Upper lobe of left lung (tissue), 6 donors: ENCODE measurements around the gene F5. TPM values are rescaled to one million over a fixed set of nuclear protein-coding genes. Genes with fewer than 3 reads are reported as not detected.
"Not testable (repeated sequence)": the region's sequence is repeated elsewhere in the genome, so short reads cannot be mapped to it uniquely, and the experiment has no call there.

Experiments
- ATAC-seq, 2 donors: fragments of 200-7000 bp; cut with Tn5 transposase; one replicate each; pipeline ENCODE4 v1.9.1; 2022; ENCODE audit warnings: mild to moderate bottlenecking in 2 of 2, moderate library complexity in 2 of 2; ENCODE audit not compliant: low FRiP score in 2 of 2
- DNase-seq, 2 donors: peaks; one replicate each; pipeline ENCODE4 v3.0.0-alpha.2; 2019 to 2020
- H3K27ac ChIP-seq, 4 donors: fragments of 200-600 bp; sonication (generic); one replicate each; pipeline ENCODE4 v1.5.1; 2016 to 2019
- H3K27me3 ChIP-seq, 4 donors: fragments of 200-600 bp; sonication (generic); one replicate each; pipeline ENCODE4 v1.5.1; 2017 to 2019
- H3K36me3 ChIP-seq, 4 donors: fragments of 200-600 bp; sonication (generic); one replicate each; pipeline ENCODE4 v1.5.1; 2016 to 2019
- H3K4me1 ChIP-seq, 4 donors: fragments of 200-600 bp; sonication (generic); one replicate each; pipeline ENCODE4 v1.5.1; 2018 to 2019
- H3K4me3 ChIP-seq, 4 donors: fragments of 200-600 bp; sonication (generic); one replicate each; pipeline ENCODE4 v1.5.1; 2017 to 2019; ENCODE audit warnings: mild to moderate bottlenecking in 2 of 4, moderate library complexity in 1 of 4
- H3K9me3 ChIP-seq, 4 donors: fragments of 200-600 bp; sonication (generic); one replicate each; pipeline ENCODE4 v1.5.1; 2018 to 2019
- EP300 ChIP-seq, 4 donors: sonication (generic); formaldehyde crosslinking; IDR thresholded peaks; one replicate each; pipeline ENCODE4 v1.5.1; 2017; ENCODE audit warnings: antibody characterized with exemption in 4 of 4, control low read depth in 2 of 4
- POLR2A ChIP-seq, 4 donors: fragments of 450-650 bp; IDR thresholded peaks; one replicate each; pipeline ENCODE4 v1.5.1; 2016 to 2017; ENCODE audit warnings: antibody characterized with exemption in 4 of 4, mild to moderate bottlenecking in 2 of 4
- POLR2AphosphoS5 ChIP-seq, 2 donors: sonication (generic); formaldehyde crosslinking; IDR thresholded peaks; one replicate each; pipeline ENCODE4 v1.5.1; 2017; ENCODE audit warnings: antibody characterized with exemption in 2 of 2
- WGBS, 2 donors: methylation state at CpG; one replicate each; pipeline ENCODE4 v1.1.5; 2017 to 2018; 5-methylcytosine and 5-hydroxymethylcytosine counted together
- total RNA-seq, 6 donors: library from RNA; depleted of rRNA in 4 of 6; stranded (reverse); fragments of >200 nt in 4 of 6; gene quantifications; one replicate each; pipeline versions ENCODE4 v1.1.0 to v1.2.1, GENCODE V29; 2016 to 2021
- TF ChIP-seq, protein P1 (sequence below), 6 experiments: fragments of 450-650 bp in 4 of 6; fragments of 200-600 bp in 2 of 6; sonication (generic) in 2 of 6; IDR thresholded peaks; one replicate each; pipeline ENCODE4 v1.5.1; 2016 to 2019; ENCODE audit warnings: antibody characterized with exemption in 6 of 6
- donor health status: DM: no; HTN: no; CAD: no; lungs with moderate emphysema.
- donor health status: DM: no; HTN: yes; CAD: no; lungs with severe emphysema.

Gene F5
- total RNA-seq, 6 donors from 2014 or later, result 0.89 to 6.5 (median 2.2) TPM

GRCh38 chr1:169509354-169509753 is 76.9 kb downstream of the F5 start:
- DNase-seq (no peak), ATAC-seq (no peak)
- Histone ChIP-seq H3K9me3 (no peaks in the 10 kb centered on the region), H3K27ac (no peak overlapping the region), H3K36me3 (no peaks in the 10 kb centered on the region), H3K4me1 (peaks cover 0 to 15% (median 10%) of the 10 kb centered on the region in 4 donors), H3K4me3 (no peak overlapping the region), H3K27me3 (no peaks in the 10 kb centered on the region)
- TF ChIP-seq POLR2AphosphoS5 (IDR thresholded peaks at IDR 0.05), result no peak
- no peak for TF ChIP-seq POLR2A (IDR thresholded peaks at IDR 0.05)
- TF ChIP-seq EP300 (IDR thresholded peaks at IDR 0.05), result no peak
- TF ChIP-seq, protein P1, sequence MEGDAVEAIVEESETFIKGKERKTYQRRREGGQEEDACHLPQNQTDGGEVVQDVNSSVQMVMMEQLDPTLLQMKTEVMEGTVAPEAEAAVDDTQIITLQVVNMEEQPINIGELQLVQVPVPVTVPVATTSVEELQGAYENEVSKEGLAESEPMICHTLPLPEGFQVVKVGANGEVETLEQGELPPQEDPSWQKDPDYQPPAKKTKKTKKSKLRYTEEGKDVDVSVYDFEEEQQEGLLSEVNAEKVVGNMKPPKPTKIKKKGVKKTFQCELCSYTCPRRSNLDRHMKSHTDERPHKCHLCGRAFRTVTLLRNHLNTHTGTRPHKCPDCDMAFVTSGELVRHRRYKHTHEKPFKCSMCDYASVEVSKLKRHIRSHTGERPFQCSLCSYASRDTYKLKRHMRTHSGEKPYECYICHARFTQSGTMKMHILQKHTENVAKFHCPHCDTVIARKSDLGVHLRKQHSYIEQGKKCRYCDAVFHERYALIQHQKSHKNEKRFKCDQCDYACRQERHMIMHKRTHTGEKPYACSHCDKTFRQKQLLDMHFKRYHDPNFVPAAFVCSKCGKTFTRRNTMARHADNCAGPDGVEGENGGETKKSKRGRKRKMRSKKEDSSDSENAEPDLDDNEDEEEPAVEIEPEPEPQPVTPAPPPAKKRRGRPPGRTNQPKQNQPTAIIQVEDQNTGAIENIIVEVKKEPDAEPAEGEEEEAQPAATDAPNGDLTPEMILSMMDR (IDR thresholded peaks at IDR 0.05), result no peak
- 79 to 80% methylated on average over 1 of the region's 1 CpG for WGBS, 2 donors

- TF ChIP-seq POLR2AphosphoS5 (IDR thresholded peaks at IDR 0.05) (no peak), POLR2A (IDR thresholded peaks at IDR 0.05) (no peak), EP300 (IDR thresholded peaks at IDR 0.05) (no peak)
- TF ChIP-seq, protein P1 (IDR thresholded peaks at IDR 0.05), result no peak
- WGBS, 2 donors, result 18 to 21% methylated on average over 3 of the region's 3 CpGs
- ATAC-seq (peak in 1 of 2 donors; percentile 68), DNase-seq (no peak)
- no peaks in the 10 kb centered on the region for H3K9me3 ChIP-seq
- no peak overlapping the region for H3K27ac ChIP-seq
- H3K27me3 ChIP-seq, result no peaks in the 10 kb centered on the region
- H3K4me3 ChIP-seq, result no peak overlapping the region
- H3K4me1 ChIP-seq, result peaks cover 0 to 15% (median 10%) of the 10 kb centered on the region in 4 donors
- no peaks in the 10 kb centered on the region for H3K36me3 ChIP-seq
Observed at GRCh38 chr1:169508432-169509338, 77.6 kb downstream of the F5 start.

GRCh38 chr1:169507413-169507812 is 78.9 kb downstream of the F5 start:
- TF ChIP-seq, protein P1 (IDR thresholded peaks at IDR 0.05), result no peak
- TF ChIP-seq POLR2AphosphoS5 (IDR thresholded peaks at IDR 0.05) (no peak), POLR2A (IDR thresholded peaks at IDR 0.05) (no peak), EP300 (IDR thresholded peaks at IDR 0.05) (no peak)

GRCh38 chr1:169503601-169504000 is 82.7 kb downstream of the F5 start:
- H3K4me1 ChIP-seq, H3K9me3 ChIP-seq, H3K27me3 ChIP-seq, DNase-seq, H3K4me3 ChIP-seq, H3K36me3 ChIP-seq, ATAC-seq, H3K27ac ChIP-seq: not testable (repeated sequence)
- WGBS, 2 donors, result 88 to 98% methylated on average over 2 of the region's 2 CpGs

More at GRCh38 chr1:169507413-169507812, 78.9 kb downstream of the F5 start:
- Histone ChIP-seq H3K4me3 (no peak overlapping the region), H3K27ac (no peak overlapping the region), H3K27me3 (no peaks in the 10 kb centered on the region), H3K36me3 (no peaks in the 10 kb centered on the region), H3K4me1 (peaks cover 0 to 15% (median 8%) of the 10 kb centered on the region in 4 donors), H3K9me3 (no peaks in the 10 kb centered on the region)
- WGBS, 2 donors, result 58 to 61% methylated on average over 2 of the region's 2 CpGs
- DNase-seq, result no peak
- ATAC-seq, result no peak

GRCh38 chr1:169499807-169500206 is 86.5 kb downstream of the F5 start:
- H3K4me1 ChIP-seq, result no peaks in the 10 kb centered on the region
- H3K27ac ChIP-seq, result no peak overlapping the region
- DNase-seq, result no peak
- H3K27me3 ChIP-seq, result no peaks in the 10 kb centered on the region
- H3K9me3 ChIP-seq, result no peaks in the 10 kb centered on the region
- H3K4me3 ChIP-seq, result no peak overlapping the region
- TF ChIP-seq POLR2A (IDR thresholded peaks at IDR 0.05), result no peak
- TF ChIP-seq EP300 (IDR thresholded peaks at IDR 0.05), result no peak
- no peak for TF ChIP-seq POLR2AphosphoS5 (IDR thresholded peaks at IDR 0.05)
- TF ChIP-seq, protein P1 (IDR thresholded peaks at IDR 0.05), result no peak
- no peak for ATAC-seq
- H3K36me3 ChIP-seq, result no peaks in the 10 kb centered on the region
